ENCODE results near the gene IQCN.
A peak's percentile ranks its signal among the peaks of the same experiment; 100 is the strongest.

IQCN gene

DNA sequence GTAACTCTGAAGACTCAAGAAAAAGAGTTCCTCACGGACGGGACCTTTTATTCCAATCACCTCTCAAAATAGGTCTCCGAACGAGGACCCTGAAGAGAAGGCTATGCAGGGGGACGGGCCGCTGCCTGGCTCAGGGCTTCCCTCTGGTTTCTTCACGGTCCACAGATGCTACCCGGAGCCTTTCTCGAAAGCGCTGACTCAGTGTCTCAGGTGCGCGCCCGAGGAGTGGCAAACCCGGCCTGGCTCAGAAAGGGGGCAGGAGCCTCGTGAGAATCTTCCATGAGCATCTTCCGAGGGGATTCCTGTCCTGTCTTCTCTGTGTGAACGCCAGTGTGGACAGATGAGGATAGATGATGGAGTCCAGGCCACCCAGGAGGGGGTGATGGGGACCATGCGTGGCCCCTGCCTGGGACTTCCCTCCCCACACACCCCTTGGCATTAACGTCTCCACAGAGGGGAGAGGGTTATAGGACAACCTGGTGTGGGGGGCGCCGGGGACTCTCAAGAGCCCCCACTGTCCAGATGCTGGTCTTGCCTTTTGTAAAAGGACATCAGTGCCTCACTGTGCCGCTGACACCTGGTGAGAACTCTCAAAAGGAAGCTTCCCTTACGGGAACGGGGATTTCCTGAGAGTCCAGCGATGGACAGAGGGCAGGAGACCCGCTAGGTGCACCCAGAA lies 32.1 kb upstream of the IQCN start:
- DNase-seq, result no peak

DNA sequence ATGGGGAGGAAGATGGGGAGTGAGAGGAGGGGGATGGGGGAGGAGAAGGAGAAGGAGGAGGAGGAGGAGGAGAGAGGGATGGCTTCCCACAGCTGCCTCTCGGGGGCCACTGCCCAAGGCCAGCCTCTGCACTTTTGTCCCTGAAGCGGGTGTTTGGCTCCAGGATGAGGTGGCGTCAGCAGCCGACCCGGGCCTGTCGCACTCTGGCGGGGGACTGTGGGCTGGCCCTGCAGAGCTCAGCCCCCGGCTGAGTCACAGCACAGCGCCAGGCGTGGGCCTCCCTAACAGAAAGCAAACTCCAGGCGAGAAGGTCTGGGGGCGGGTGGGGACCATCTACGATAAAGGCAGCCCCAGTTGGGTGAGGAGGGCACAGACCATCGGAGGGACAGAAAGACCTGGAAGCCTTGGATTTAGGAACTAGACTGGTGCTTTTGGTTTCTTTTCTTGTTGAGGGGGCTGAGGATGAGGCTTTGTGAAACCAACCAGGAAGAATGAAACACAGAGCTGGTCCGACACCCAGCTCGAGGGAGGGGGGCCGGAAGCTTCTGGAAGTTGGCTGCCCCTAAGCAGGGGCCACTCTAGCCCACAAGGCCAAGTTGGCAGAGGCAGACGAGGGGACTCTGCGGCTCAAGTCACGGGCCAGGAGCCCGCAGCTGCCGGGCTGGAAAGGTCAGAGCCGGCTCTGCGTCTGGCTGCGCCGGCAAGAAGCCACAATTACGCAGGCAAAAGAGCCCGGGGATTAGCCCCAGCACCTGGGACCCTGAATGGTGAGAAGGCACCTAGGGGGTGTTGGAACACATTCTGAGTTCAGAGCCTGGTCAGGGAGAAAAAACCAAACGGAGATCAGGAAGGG lies 30.4 kb upstream of the IQCN start:
- peak; percentile 75 for DNase-seq

DNA sequence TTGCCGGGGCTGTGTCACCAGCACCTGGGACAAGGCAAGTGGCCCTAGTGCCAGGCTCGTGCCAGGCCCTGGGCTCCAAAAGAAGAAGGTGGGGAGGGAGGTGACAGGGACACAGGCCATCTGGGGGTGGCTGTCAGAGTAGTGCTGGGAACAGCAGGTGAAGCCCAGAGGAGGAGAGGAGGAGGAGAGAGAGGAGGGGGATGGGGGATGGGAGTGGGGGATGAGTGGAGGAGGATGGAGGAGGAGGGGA lies 29.9 kb upstream of the IQCN start:
- DNase-seq, result no peak

DNA sequence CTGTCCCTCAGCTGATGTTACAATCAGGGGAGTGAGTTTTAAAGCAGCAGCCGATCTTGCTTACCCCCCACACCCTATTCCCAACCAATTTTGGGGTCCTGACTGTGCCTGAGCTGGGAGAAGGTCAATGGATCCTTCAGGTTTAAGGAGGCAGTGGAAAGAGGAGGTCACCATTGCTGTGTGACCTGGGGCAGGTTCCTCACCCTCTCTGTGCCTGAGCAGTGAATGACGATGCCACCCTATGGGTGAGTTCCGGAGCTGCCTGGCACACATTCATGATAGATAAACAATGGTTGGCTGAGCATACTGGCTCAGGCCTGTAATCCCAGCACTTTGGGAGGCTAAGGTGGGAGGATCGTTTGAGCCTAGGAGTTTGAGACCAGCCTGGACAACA lies 27.5 kb upstream of the IQCN start:
- no peak for DNase-seq

DNA sequence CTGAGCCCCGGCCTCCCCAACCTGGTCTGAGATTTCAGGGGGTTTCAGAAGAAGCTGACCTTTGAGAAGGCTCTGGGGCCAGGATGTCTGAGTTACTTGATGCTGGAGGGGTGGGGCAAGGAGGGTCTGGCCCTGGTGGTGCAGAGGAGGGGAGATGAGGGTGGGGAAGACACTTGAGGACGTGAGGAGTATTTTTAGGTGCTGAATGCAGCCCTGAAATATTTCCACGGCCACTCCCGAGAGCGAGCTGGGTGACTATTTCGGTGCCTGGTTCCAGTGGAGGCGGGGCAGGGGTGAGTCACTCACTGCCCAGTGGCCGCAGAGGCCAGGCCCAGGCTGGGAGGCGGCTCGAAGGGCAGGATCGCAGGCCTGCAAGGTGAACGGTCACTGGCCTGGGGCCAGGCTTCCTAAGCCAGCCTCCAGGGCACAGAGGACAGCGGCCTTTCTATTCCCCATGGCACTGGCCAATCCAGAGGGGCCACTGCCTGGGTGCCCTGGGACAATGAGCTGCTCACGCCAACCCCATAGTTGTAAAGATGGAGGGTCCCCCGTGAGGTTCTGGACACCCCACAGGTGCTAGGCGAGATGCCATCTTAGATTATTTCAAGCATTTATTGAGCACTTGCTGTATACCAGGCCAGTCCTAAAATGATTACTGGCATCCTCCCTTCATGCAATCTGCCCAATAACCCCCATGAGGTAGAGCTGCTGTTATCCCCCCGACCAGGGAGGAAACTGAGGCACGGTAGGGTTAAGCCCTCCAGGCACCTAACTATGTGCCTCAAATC lies 26.9 kb upstream of the IQCN start:
- no peak for DNase-seq

DNA sequence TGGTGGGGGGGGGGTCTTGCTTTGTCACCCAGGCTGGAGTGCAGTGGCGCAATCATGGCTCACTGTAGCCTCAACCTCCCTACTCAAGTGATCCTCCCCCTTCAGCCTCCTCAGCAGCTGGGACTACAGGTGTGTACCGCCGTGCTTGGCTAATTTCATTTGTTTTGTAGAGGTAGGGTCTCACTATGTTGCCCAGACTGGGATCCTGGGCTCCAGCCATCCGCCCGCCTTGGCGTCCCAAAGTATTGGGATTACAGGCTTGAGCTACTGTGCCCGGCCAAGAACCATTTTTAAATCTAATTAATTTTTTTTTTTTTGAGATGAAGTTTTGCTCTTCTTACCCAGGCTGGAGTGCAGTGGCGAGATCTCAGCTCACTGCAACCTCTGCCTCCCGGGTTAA lies 25.4 kb upstream of the IQCN start:
- no peak for DNase-seq

DNA sequence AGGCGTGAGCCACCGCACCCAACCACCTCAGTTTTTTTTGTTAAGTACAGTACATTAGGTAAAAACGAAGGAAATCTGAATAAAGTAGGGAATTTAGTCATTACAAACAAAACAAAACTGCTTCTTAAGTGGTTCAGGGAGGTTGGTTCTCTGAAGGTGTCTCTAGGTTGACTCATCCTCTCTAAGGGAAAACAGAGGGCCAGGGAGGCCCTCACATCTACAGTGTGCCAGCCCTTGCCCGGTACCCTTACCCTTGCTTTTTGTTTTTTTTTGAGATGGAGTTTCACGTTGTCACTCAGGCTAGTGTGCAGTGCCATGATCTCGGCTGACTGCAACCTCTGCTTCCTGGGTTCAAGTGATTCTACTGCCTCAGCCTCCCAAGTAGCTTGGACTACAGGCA lies 24.3 kb upstream of the IQCN start:
- DNase-seq, result no peak

DNA sequence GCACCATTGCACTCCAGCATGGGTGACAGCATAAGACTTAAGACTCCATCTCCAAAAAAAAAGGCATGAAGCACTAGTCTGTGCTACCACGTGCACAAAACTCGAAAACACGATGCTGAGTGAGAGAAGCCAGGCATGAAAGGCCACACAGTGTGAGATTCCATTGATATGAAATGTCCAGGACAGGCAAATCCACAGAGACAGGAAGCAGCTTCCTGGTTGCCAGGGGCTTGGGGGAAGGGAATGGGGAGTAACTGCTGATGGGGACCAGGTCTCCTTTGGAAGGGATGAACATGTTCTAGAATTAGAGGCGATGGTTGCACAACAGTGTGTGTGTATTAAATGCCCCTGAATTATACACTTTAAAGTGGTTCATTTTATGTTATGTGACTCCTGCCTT lies 23.1 kb upstream of the IQCN start:
- DNase-seq, result no peak

DNA sequence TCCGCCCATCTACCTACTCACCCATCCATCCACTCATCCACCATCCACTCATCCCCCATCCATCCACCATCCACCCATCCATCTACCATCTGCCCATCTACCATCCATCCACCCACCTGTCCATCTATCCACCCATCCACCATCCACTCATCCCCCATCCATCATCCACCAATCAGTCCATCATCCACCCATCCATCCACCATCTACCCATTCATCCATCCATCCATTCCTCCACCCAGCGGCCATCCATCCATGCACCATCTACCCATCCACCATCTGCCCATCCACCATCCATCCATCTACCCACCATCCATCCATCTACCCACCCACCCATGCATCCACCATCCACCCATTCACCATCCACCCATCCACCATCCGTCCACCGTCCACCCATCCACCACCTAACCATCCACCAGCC lies 20.8 kb upstream of the IQCN start:
- DNase-seq, result no peak

DNA sequence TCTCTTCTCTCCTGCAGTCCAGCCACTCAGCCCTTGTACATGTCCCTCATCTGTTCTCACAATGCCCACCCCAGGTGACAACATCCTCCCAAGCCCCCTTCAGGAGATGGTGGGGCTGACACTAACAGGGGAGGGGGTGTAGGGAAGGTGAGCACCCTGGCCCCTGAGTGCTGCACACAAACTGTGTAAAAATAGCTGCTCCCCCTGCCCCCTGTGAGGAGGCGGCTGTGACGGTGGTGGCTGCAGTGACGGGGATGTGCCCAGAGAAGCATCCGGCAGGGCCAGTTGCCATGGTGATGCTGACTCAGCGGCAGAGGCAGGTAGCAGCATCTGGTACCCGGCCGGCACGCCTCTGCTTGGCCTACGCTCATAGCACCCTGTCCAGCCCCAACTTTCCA lies 20.2 kb upstream of the IQCN start:
- DNase-seq, result peak; percentile 90

DNA sequence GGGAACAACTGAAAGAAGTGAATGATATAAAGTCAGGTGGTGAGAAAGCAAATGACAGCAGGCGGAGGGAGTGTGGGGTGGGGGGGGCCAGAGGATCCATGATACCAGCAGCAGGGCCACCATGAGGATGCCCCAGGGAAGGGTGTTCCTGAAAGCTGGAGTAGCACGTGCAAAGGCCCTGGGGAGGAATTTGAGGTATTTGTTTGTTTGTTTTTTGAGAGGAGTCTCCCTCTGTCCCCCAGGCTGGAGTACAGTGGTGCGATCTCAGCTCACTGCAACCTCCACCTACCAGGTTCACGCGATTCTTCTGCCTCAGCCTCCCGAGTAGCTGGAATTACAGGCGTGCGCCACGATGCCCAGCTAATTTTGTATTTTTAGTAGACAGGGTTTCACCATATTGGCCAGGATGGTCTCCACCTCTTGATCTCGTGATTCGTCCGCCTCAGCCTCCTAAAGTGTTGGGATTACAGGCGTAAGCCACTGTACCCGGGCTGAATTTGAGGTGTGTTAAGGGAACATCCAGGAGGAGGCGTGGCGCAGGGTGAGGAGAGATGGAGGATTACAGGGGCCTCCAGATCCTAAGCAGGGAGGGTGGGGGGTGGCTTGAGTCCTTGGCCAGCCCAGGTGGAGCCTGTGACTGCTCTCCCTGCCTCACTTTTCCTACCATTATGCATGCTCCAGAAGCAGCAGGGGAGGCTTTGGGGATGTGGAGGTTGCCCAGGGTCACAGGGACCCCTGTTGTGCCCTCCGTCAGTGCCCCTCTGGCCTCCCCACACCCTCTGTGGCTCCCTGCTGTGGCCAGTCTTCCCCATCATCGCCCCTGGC lies 19.6 kb upstream of the IQCN start:
- no peak for DNase-seq

DNA sequence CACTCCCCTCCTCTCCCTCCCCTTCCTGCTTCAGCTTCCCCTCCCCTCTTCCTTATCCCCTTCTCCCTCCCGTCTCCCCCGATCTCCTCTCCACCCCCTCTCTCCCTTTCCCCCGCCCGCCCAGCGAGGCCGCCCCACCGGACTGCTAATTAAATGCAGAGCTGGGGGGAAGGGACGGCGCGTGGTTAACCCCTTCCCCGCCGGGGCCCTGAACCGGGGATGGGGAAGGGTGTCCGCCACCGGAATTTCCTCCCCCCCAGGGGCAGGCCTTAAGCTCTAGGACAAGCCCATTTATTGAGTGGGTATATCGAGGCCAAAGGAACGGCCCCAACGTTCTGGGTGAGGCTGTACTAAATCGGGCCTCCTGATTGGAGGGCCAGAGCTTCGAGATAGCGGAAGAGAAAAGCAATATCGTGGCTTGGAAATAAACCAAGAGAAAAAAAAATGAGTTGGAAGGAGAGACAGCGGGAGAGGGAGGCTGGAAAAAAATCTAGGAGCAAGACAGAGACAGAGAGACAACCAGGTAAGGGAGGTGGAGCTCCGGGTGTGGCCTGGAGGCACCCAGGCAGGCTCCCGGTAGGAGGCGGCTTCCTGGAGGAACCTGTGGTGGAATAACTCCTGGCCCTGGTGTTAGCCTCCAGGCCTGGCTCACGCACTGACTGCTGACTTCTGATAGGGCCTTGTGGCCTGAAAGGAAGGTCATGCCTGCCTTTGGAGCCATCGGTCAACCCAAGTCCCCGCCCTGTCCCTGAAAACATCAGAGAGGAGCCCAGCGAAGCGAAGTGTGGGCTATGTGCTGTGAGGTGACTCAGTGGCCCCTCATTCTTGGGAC lies 18.8 kb upstream of the IQCN start:
- no peak for DNase-seq

DNA sequence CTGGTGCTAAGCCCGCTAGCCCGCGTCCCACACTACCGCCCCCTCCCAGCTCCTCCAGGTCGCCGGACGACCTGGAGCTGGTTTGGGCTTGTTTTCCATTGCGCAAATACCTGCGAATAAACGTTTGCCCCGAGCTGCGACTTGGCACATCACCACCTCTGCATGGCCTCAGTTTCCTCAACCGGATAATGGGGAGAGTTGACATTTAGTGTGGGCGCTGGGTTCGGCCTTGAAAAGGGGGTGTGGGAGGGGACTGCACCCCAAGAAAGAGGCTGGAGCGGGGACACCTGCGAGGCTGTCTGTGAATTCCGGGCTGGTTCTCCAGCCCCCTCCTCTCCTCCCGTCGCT lies 18.2 kb upstream of the IQCN start:
- no peak for DNase-seq

DNA sequence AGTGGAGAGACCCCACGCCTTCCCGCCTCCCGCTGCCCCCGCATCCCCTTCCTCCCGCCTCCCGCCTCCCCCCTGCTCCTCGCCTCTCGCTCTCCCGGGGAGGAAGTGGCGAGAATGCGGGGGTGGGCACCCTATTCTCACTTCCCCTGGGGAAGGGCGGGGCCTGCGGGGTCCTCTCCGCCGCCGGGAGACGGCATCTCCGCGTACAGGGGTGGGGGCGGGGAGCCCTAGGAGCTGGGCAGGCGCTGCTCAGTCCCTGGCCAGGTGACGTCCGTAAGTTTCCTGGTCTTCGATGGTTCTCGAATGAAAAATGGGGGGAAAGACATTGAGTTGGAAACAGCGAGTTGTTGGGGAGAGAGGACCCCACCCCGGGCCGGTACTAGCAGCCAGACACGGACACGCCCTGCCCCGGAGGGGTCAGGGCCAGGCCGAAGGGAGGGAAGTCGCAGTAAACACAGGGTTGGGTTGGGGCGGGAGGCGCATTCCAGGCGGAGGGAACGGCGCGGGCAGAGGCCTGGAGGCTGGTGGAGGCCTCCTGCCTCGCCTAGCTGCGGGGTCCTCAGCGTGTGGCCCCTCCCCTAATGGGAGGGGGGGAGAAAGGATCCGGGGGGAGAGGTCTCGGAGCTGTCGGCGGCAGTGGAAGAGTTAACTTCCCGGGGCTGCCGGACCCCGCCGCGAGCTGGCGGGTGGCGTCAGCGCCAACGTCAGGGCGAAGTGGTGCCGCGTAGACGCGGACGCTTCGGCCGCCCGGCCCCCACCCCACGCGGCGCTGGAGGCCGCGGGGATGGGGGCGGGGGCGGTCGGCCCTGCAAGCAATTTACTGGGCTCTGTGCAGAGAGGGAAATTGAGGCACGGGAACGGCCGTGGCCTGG lies 17.6 kb upstream of the IQCN start:
- DNase-seq, result peak; percentile 66

DNA sequence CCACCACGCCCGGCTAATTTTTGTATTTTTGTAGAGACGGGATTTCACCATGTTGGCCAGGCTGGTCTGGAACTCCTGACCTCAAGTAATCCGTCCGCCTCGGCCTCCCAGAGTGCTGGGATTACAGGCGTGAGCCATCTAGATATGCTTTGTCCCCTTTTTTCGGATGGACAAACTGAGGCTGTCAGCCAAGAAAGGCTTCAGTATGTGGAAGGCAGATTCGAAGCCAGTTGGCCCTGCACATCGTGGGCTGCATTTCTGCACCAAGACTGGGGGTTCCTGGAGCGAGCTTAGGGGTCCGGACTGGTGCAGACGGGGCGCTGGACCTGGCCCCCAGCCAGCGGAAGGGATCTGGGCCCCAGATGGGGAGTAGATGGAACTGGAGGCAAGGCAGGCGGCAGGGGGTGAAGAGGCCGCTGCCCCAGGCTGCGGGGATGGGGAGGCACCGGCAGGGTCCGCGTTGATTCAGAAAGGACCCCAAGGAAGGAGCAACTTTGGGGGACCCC lies 16.8 kb upstream of the IQCN start:
- no peak for DNase-seq

DNA sequence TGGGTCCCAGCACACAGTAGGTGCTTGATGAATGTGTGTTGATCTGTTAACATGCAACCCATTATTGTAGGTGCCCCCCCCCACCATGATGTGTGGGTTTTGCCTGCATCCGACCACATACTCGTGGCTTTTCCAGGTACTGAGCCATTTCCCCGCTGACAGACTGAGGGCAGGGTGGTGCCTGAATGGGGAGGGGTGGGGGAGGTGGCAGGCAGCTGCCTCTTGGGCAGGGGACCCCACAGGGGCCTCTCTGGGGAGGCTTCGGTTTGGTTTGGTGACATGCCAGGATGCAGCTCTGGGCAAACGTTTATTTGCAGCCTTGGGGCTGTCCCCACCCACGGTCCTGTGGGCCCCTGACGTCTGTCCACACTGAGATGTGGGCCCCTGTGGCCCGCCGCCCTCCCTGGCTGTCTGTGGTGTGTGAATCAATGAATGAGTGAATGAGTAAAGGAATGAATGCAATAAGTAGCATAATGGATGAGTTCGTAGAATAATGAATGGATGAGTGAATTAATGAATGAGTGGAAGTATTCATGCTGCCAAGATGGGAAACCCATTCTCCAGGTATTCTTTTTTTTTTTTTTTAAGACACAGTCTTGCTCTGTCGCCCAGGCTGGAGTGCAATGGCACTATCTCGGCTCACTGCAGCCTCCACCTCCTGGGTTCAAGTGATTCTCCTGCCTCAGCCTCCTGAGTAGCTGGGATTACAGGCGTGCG lies 16.2 kb upstream of the IQCN start:
- DNase-seq, result peak; percentile 74

DNA sequence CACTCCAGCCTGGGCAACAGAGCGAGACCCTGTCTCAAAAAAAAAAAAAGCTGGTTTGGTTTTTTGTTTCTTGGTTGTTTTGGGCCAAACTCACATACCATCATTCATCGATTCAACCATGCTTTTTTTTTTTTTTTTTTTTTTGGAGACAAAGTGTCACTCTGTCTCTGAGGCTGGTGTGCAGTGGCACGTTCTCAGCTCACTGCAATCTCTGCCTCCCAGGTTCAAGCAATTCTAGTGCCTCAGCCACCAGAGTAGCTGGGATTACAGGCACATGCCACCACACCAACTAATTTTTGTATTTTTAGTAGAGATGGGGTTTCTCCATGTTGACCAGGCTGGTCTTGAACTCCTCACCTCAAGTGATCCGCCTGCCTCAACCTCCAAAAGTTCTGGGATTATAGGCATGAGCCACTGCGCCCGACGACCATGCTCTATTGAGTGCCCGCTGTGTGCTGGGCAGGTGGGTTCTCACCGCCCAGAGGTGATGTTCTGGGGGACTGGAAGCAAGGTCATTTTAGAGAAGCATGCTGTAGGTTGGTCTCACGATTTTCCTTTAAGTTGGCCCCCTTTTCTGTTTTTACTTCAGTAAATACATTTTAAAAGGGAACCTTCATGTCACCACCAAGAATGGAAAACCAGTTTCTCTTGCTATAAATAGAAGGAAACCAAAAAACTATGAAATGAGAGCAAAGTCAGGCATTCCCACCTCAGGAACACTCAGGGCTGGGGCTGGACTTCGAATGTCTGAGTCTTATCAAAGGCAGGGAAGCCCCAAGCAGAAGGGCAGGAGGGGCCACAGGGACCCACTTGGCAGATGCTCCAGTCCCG lies 15.4 kb upstream of the IQCN start:
- no peak for DNase-seq

DNA sequence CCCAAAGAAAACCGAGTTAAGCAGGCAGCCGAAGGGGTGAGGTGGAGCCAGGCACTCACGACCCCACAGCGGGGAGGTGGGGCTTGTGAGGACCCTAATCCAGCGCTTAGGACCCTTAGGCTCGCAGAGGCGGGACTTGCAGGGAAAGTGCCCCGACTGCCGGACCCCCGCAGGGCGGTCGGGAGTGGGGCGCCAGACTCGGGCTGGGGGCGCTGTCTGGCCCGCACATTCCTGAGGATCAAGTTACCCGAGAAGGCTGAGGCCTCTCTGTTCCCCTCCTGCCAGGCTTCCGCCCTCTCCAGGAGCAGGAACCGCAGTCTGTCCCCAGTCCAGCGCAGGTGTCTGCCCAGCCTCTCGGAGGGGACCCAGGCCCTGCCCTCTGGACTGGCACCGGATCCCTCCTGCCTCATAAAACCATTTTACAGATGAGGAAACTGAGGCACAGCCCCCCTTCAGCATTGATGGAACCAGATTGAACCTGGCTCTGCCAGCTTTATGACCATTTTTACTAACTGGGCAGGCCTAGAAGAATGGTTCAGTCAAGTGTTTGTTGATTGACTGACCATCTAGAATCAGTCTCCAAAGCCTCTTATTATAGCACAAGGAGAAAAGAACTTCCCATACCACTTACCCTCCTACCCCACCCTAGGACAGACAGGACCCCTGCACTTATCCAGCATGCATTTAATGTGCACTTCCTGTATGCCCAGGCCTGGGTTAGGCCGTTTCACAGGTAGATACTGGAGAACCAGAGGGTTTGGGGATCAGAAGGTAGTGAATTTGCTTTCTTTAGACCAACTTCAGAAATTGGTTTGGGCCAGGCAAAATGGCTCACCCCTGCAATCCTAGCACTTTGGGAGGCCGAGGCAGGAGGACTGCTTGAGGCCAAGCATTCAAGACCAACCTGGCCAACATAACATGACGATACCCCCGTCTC lies 13.9 kb upstream of the IQCN start:
- no peak for DNase-seq
